ENCODE measurements around the gene PPIL1.

The PPIL1 gene

GRCh38 chr6:36833182-36833789 lies 41.3 kb downstream of the PPIL1 start:
- no peak for DNase-seq

- no peak for DNase-seq
Observed at GRCh38 chr6:36832313-36832712, 42.3 kb downstream of the PPIL1 start.

- no peak for DNase-seq
Observed at GRCh38 chr6:36830577-36830976, 44.0 kb downstream of the PPIL1 start.

GRCh38 chr6:36829919-36830544 lies 44.6 kb downstream of the PPIL1 start:
- no peak for DNase-seq

GRCh38 chr6:36827261-36828079 lies 47.1 kb downstream of the PPIL1 start:
- no peak for DNase-seq

GRCh38 chr6:36826520-36827227 lies 47.9 kb downstream of the PPIL1 start:
- no peak for DNase-seq

- DNase-seq, result no peak
Observed at GRCh38 chr6:36825994-36826393, 48.6 kb downstream of the PPIL1 start.

GRCh38 chr6:36825452-36825851 lies 49.2 kb downstream of the PPIL1 start:
- no peak for DNase-seq

GRCh38 chr6:36824253-36824652 lies 50.4 kb downstream of the PPIL1 start:
- DNase-seq, result no peak

- DNase-seq, result no peak
Observed at GRCh38 chr6:36823421-36824096, 51.0 kb downstream of the PPIL1 start.

GRCh38 chr6:36822506-36823269 lies 51.9 kb downstream of the PPIL1 start:
- no peak for DNase-seq

- no peak for DNase-seq
Observed at GRCh38 chr6:36821581-36822335, 52.8 kb downstream of the PPIL1 start.

GRCh38 chr6:36820700-36821580 lies 53.7 kb downstream of the PPIL1 start:
- DNase-seq, result no peak

- DNase-seq, result no peak
Observed at GRCh38 chr6:36818756-36819155, 55.8 kb downstream of the PPIL1 start.

- no peak for DNase-seq
Observed at GRCh38 chr6:36817847-36818246, 56.8 kb downstream of the PPIL1 start.

GRCh38 chr6:36817176-36817817 lies 57.3 kb downstream of the PPIL1 start:
- DNase-seq, result no peak

GRCh38 chr6:36815962-36816735 lies 58.5 kb downstream of the PPIL1 start:
- DNase-seq, result no peak

- DNase-seq, result no peak
Observed at GRCh38 chr6:36814249-36814648, 60.4 kb downstream of the PPIL1 start.

- no peak for DNase-seq
Observed at GRCh38 chr6:36813526-36813925, 61.1 kb downstream of the PPIL1 start.

Measured in effector CD8-positive, alpha-beta T cell (primary cell).